Hepatocyte (in vitro differentiated cells): Measurements from ENCODE around the gene INPP4B. TPM values are rescaled to one million over a fixed set of nuclear protein-coding genes. Genes with fewer than 3 reads are reported as not detected.

Source experiments
- DNase-seq: peaks from one replicate; pipeline ENCODE4 v3.0.0-alpha.2; 2016; ENCODE audit warnings: low spot score
- H2AFZ ChIP-seq: fragments of 200-600 bp; sonication (generic); 2 replicates; pipeline ENCODE4 v1.6.0; 2016; ENCODE audit warnings: antibody characterized with exemption, mild to moderate bottlenecking
- H3K27ac ChIP-seq: fragments of 200-600 bp; sonication (generic); 2 replicates; pipeline ENCODE4 v1.5.1; 2016; ENCODE audit warnings: mild to moderate bottlenecking
- H3K27me3 ChIP-seq: fragments of 200-600 bp; sonication (generic); 2 replicates; pipeline ENCODE4 v1.6.1; 2016
- H3K36me3 ChIP-seq: fragments of 200-600 bp; sonication (generic); replicated peaks from 2 replicates; pipeline ENCODE4 v1.5.1; 2016; ENCODE audit warnings: low read depth; ENCODE audit not compliant: insufficient read depth
- H3K4me1 ChIP-seq: fragments of 200-600 bp; sonication (generic); 2 replicates; pipeline ENCODE4 v1.5.1; 2016; ENCODE audit warnings: mild to moderate bottlenecking, moderate library complexity; ENCODE audit not compliant: insufficient read depth
- H3K4me2 ChIP-seq: fragments of 200-600 bp; sonication (generic); 2 replicates; pipeline ENCODE4 v1.6.0; 2016
- H3K4me3 ChIP-seq: fragments of 200-600 bp; sonication (generic); 2 replicates; pipeline ENCODE4 v1.5.1; 2016; ENCODE audit warnings: mild to moderate bottlenecking
- H3K79me2 ChIP-seq: fragments of 200-600 bp; sonication (generic); 2 replicates; pipeline ENCODE4 v1.6.0; 2017; ENCODE audit warnings: mild to moderate bottlenecking
- H3K9me2 ChIP-seq: fragments of 200-600 bp; sonication (generic); replicated peaks from 2 replicates; pipeline ENCODE4 v1.6.0; 2017; ENCODE audit warnings: mild to moderate bottlenecking; ENCODE audit not compliant: insufficient read depth
- H3K9me3 ChIP-seq: fragments of 200-600 bp; sonication (generic); 2 replicates; pipeline ENCODE4 v1.5.1; 2016; ENCODE audit warnings: low read depth, mild to moderate bottlenecking
- H4K20me1 ChIP-seq: fragments of 200-600 bp; sonication (generic); 2 replicates; pipeline ENCODE4 v1.6.0; 2016; ENCODE audit warnings: mild to moderate bottlenecking; ENCODE audit not compliant: insufficient read depth, poor library complexity, severe bottlenecking
- EZH2 ChIP-seq: fragments of 200-600 bp; sonication (generic); IDR thresholded peaks from 2 replicates; pipeline ENCODE4 v1.6.1; 2016; ENCODE audit warnings: antibody characterized with exemption, mild to moderate bottlenecking, borderline replicate concordance
- EZH2phosphoT487 ChIP-seq: fragments of 200-600 bp; sonication (generic); IDR thresholded peaks from one replicate; pipeline ENCODE4 v1.6.1; 2018; ENCODE audit warnings: antibody characterized with exemption, mild to moderate bottlenecking, low read depth, moderate library complexity; ENCODE audit not compliant: unreplicated experiment, severe bottlenecking
- WGBS: methylation state at CpG from one replicate; pipeline ENCODE4 v1.1.6; 2016; ENCODE audit warnings: low lambda C conversion rate; ENCODE audit errors: missing lambda C conversion rate; 5-methylcytosine and 5-hydroxymethylcytosine counted together
- polyA plus RNA-seq: library from polyadenylated mRNA; unstranded; fragments of >200 nt; fragmentation: Nextera tagmentation; extraction: Ambion mirVana; gene quantifications from 2 replicates; pipeline ENCODE4 v1.2.1, GENCODE V29; 2016
- total RNA-seq: library from RNA; depleted of rRNA; stranded (reverse); fragments of >200 nt; gene quantifications from 2 replicates; pipeline ENCODE4 v1.2.3, GENCODE V29; 2014
- TF ChIP-seq, protein P1 (sequence below): fragments of 200-600 bp; sonication (generic); IDR thresholded peaks from 2 replicates; pipeline ENCODE4 v1.5.1; 2016; ENCODE audit warnings: antibody characterized with exemption, mild to moderate bottlenecking; ENCODE audit not compliant: poor library complexity

Gene INPP4B
- total and polyA plus RNA-seq, 2 experiments from 2014 or later, result 4.2 to 7.1 TPM

DNA sequence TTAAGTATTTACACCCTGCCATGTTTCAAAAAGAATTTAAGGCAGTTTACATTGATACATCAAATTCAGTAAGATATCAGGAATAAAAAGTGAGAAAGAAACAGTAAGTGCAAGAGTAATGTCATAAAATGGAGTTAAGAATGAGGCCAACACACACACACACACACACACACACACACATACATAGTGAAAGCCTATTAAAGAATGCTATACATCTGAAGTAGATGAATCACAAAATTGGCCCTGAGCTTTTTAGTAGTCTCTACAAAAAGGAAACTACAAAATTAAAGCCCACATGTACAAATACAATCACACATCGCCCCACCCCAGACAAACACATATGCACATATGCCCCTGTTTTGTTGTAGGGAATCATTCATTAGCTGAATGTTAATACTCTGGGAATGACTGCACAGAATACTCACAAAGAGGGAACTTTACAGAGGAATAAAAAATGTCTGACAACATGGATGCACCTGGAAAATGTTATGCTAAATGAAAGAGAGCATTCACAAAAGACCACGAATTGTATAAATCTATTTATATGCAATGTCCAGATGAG, 780.9 kb downstream of the INPP4B start:
- H2AFZ ChIP-seq, result no peak overlapping the region
- no peaks in the 10 kb centered on the region for H3K4me1 ChIP-seq
- TF ChIP-seq EZH2phosphoT487 (no peak), EZH2 (no peak)
- TF ChIP-seq, protein P1, sequence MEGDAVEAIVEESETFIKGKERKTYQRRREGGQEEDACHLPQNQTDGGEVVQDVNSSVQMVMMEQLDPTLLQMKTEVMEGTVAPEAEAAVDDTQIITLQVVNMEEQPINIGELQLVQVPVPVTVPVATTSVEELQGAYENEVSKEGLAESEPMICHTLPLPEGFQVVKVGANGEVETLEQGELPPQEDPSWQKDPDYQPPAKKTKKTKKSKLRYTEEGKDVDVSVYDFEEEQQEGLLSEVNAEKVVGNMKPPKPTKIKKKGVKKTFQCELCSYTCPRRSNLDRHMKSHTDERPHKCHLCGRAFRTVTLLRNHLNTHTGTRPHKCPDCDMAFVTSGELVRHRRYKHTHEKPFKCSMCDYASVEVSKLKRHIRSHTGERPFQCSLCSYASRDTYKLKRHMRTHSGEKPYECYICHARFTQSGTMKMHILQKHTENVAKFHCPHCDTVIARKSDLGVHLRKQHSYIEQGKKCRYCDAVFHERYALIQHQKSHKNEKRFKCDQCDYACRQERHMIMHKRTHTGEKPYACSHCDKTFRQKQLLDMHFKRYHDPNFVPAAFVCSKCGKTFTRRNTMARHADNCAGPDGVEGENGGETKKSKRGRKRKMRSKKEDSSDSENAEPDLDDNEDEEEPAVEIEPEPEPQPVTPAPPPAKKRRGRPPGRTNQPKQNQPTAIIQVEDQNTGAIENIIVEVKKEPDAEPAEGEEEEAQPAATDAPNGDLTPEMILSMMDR, result no peak
- H3K9me2 ChIP-seq, result no peaks in the 10 kb centered on the region
- no peak overlapping the region for H3K27ac ChIP-seq
- no peaks in the 10 kb centered on the region for H3K27me3 ChIP-seq
- no peaks in the 10 kb centered on the region for H3K9me3 ChIP-seq
- H3K36me3 ChIP-seq, result no peaks in the 10 kb centered on the region
- no peaks in the 10 kb centered on the region for H3K79me2 ChIP-seq
- WGBS, result 86% methylated on average over 2 of the region's 2 CpGs
- H3K4me3 ChIP-seq, result no peak overlapping the region
- H3K4me2 ChIP-seq, result no peak overlapping the region
- DNase-seq, result no peak
- no peaks in the 10 kb centered on the region for H4K20me1 ChIP-seq

DNA sequence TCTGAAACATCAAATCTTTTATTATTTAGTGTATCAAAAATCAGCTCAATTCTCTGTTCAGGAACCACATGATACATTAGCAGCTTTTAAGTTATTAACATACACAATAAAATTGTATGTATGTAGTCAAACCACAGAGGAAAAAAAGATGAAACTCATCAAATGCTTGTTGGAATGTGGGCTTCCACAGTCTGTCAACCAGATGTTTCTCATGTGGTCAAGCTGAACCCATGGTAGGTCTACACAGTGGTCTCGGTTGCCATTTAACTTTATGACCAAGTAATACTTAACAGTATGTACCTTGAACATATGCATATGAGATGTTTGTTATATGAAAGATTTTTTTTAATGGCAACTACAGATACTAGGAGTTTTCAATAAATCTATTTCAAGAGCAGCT, 781.9 kb downstream of the INPP4B start:
- Histone ChIP-seq H4K20me1 (no peaks in the 10 kb centered on the region), H2AFZ (no peak overlapping the region), H3K79me2 (no peaks in the 10 kb centered on the region), H3K4me2 (no peak overlapping the region), H3K4me1 (no peaks in the 10 kb centered on the region), H3K4me3 (no peak overlapping the region), H3K27me3 (no peaks in the 10 kb centered on the region), H3K9me3 (no peaks in the 10 kb centered on the region), H3K9me2 (no peaks in the 10 kb centered on the region), H3K27ac (no peak overlapping the region), H3K36me3 (no peaks in the 10 kb centered on the region)
- TF ChIP-seq EZH2phosphoT487 (no peak), EZH2 (no peak)
- TF ChIP-seq, protein P1, result no peak
- WGBS, result 86% methylated on average over 1 of the region's 1 CpG
- no peak for DNase-seq

DNA sequence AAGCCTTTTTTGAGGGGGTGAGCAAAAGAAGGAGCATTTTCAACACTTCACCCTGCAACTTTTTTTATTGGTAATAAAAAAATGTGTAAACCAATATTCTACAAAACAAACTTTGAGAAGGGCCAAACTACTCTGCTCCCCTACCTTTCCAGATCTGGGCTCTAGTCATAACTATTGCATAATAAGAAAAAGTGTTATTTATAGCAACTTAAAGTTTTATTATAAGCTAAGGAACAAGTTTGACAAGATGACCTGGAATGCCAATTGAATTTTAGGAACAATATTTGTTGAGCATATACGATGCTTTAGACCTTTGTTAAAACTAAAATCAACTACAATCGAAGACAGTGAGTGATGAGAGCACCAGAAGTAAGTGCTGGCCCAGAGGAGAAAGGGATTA, 800.1 kb downstream of the INPP4B start:
- H3K79me2 ChIP-seq, result no peaks in the 10 kb centered on the region
- TF ChIP-seq EZH2 (no peak), EZH2phosphoT487 (no peak)
- TF ChIP-seq, protein P1, result no peak
- H3K4me1 ChIP-seq, result no peaks in the 10 kb centered on the region
- H3K4me3 ChIP-seq, result no peak overlapping the region
- no peak overlapping the region for H2AFZ ChIP-seq
- no peaks in the 10 kb centered on the region for H3K9me2 ChIP-seq
- 88% methylated on average over 2 of the region's 2 CpGs for whole genome bisulfite sequencing
- H4K20me1 ChIP-seq, result no peaks in the 10 kb centered on the region
- no peaks in the 10 kb centered on the region for H3K9me3 ChIP-seq
- H3K36me3 ChIP-seq, result no peaks in the 10 kb centered on the region
- no peak overlapping the region for H3K27ac ChIP-seq
- DNase-seq, result no peak
- no peaks in the 10 kb centered on the region for H3K27me3 ChIP-seq
- no peak overlapping the region for H3K4me2 ChIP-seq
